GM21786 (cell line): ENCODE measurements around the gene DUSP9.

ENCODE experiments used
- ATAC-seq: cut with Tn5 transposase; IDR thresholded peaks from one replicate; pipeline ENCODE4 v1.9.1; 2021; ENCODE audit not compliant: unreplicated experiment

The DUSP9 gene

GRCh38 chrX:153647461-153648357 lies 706 bp downstream of the DUSP9 start:
- ATAC-seq = no peak

DNA sequence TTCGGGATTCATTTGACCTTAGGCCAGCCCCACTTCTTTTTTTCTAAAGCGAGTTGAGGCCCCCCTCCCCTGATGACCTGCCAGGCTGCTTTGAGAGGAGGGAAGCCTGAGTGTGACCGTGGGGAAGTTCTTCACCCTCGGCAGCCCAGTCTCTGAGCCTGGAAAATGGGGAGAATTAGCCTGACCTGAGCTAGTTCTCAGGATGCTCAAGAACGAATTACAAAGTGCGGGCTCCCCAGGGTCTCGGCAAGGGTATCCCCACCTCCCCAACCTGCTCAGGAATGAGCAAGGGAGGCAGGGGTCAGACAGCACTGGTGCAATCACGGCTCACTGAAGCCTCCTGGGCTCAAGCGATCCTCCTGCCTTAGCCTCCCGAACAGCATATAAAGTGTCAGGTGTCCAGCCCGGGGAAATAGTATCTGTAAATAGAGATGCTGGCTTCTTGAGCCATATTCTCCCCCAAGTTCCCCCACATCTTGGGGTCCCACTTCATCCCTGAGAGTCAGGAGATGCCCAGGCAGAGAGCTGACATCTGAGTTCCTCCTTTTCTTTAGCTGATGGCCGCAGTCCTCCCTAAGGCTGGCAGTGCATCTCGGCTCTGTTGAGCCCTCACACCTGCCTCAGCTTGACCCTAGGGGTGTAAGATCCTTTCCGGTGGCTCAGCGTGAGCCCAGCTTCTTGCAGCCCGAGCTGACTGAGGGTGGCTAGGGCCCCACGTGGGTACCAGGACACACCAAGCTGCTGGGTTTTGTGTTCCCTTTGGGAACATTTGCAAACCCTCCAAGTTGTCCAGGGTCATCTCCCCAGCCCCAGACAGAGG lies 1.6 kb downstream of the DUSP9 start:
- ATAC-seq = no peak

DNA sequence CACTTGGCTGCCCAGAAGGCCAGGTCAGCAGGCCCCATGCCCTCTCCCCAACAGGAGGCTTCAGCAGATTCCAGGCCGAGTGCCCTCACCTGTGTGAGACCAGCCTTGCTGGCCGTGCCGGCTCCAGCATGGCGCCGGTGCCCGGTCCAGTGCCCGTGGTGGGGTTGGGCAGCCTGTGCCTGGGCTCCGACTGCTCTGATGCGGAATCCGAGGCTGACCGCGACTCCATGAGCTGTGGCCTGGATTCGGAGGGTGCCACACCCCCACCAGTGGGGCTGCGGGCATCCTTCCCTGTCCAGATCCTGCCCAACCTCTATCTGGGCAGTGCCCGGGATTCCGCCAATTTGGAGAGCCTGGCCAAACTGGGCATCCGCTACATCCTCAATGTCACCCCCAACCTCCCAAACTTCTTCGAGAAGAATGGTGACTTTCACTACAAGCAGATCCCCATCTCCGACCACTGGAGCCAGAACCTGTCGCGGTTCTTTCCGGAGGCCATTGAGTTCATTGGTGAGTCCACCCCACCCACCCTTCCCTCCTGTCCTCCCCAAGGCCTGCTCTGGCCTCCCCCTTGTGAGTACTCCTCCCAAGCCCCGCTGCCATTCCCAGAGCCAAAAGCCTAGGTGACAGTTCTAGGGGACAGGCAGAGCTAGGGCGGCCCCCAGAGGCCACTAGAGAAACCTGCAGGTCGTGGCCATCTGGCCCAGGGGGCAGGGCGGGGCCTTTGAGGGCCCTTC lies 2.3 kb downstream of the DUSP9 start:
- ATAC-seq = no peak

DNA sequence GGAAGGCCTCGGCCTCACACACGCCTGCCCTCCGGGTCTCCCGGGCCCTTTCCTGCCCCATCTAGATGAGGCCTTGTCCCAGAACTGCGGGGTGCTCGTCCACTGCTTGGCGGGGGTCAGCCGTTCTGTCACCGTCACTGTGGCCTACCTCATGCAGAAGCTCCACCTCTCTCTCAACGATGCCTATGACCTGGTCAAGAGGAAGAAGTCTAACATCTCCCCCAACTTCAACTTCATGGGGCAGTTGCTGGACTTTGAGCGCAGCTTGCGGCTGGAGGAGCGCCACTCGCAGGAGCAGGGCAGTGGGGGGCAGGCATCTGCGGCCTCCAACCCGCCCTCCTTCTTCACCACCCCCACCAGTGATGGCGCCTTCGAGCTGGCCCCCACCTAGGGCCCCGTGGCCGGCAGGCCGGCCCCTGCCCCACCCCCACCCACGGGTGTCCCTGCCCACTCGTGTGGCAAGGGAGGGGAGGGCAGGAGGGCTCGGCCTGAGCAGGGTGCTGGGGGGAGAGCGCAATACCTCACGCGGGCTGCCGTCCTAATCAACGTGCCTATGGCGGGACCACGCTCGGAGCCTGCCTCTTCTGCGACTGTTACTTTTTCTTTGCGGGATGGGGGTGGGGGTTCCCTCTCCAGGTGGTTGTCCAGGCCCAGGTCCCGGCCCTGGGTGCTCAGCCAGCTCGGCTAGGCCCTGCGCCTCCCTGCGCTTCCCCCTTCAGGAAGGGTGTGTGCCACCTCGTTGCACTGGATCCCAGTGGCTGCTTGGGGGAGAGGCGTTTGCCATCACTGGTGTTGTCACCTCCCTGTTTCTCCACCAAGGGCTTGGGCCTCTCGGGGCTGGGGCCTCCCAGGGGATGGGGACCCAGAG lies 3.1 kb downstream of the DUSP9 start:
- ATAC-seq = no peak

DNA sequence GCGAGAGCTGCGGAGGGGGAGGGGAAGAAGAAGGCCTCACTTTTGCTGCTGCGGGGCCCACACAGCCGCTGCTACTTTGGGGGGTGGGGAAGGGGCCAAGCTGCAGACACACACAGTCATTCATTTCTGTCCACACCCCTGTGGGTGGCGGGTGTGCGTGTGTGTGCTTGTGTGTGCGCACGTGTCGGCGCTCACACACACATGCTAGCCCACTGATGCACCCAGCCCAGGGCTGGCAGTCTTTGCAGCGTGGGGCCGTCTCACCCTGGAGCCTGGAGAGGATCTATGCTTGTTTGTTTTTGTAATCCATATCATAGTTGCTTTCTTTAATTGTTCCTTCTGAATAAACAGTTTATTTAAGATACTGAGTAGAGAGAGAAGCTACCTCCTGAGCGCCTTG lies 4.0 kb downstream of the DUSP9 start:
- ATAC-seq = no peak

DNA sequence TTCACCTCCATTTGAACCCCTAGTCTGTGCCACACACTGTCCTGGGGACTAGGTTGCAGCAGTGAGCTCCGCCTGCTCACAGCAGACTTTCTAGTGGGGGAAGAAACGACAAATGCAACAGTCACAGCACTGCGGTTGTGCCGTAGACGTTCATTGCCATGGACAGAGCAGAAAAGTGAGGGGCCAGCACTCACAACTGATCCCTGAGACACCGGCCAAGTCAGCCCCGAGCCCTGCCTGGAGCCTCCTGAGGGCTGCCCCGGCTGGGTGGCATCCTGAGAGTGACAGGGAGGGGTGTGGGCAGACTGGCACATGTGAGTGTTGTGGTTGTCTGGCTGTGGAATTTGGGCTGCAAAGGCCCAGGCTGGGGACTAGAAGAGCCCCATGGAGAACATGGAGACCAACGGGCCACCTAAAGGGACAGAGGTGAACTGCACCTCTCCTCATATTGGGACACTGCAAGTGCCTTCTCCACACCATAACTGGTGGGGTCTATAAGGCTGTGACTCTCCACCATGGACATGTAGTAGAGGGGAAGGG lies 4.6 kb downstream of the DUSP9 start:
- ATAC-seq = no peak

DNA sequence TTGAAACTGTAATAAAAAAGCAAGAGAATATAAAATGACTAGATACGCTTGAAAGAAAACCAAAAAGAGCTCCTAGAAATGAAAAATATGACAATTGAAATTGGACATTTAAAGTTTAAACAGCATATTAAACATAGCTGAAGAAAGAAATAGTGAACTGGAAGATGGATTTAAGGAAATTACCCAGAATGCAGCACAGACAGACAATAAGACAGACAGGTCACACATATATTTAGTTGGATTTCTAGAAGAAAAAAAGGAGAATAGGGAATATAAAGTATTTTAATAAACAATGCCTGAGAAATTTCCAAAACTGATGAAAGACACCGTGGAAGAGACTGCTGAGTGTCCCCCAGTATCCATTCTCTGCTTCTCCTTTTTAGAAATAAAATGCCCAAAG lies 6.6 kb downstream of the DUSP9 start:
- no peak for ATAC-seq

- ATAC-seq = no peak
Observed at GRCh38 chrX:153657161-153657560, 10.2 kb downstream of the DUSP9 start.

DNA sequence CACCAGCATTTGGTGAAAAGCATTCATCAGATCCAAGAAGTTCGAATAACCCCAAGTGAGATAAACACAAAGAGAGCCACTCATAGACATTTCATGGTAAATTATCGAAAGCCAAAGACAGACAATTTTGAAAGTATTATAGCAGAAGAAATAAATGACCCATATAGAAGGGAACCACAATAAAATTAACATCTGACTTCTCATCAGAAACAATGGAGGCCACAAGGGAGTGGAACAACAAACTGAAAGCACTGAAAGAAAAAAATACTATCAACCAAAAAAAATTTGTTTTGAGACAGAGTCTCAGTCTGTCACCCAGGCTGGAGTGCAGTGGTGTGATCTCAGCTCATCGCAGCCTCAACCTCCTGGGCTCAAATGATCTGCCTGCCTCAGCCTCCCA lies 12.3 kb downstream of the DUSP9 start:
- ATAC-seq = no peak

- ATAC-seq = no peak
Observed at GRCh38 chrX:153662266-153662665, 15.3 kb downstream of the DUSP9 start.

- ATAC-seq = no peak
Observed at GRCh38 chrX:153665726-153666306, 18.8 kb downstream of the DUSP9 start.

DNA sequence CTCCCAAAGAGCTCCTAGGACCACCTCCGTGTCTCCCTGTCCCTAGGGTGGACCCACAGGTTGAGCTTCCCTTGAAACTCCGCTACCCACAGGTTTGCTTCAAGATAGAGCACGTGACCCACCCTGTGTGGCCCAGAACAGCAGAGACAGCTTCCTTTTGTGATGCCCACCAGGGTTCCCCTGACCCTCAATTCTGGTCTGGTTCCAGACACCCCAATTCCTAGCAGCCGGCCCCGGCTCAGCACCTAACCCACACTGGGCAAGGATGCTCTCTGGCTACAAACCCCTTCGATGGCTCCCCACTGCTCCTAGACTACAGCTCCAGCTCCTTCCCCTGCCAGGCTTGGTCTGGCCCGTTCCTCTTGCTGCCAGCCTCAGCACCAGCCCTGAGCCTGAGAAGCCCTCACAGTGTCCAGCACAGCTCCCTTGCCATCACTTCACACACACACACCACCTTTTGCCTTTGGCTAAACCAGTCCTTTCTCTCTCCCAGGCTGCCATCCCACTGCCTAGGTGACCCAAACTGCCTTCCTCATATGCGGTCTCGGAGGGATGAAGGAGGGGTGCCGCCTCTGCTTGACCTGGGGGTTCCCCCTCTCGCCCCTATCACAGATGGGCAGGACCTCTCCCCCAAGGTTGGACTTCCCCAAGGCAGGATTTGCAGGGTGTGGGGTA lies 20.4 kb downstream of the DUSP9 start:
- peak; percentile 15 for ATAC-seq

DNA sequence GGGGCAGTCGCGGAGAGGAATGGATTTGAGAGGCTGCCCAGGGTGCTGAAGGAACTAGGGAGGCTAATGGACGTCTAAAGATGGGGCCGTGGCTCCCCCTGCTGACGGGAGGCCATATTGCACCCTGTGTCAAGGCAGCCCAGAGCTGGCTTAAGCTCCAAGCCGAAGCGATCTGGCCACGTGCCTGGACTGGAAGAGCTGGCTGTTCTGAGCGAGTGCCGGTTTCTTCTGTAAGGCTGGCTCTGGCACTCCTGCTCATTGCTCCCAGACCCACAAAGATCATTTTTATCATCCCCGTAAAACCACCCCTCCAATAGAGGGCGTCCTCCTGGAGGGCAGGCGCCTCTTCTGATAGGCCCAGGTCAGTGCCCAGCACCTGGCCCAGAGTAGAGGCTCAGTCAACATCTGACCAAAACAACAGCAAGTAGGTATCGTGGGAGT lies 21.0 kb downstream of the DUSP9 start:
- peak; percentile 50 for ATAC-seq

DNA sequence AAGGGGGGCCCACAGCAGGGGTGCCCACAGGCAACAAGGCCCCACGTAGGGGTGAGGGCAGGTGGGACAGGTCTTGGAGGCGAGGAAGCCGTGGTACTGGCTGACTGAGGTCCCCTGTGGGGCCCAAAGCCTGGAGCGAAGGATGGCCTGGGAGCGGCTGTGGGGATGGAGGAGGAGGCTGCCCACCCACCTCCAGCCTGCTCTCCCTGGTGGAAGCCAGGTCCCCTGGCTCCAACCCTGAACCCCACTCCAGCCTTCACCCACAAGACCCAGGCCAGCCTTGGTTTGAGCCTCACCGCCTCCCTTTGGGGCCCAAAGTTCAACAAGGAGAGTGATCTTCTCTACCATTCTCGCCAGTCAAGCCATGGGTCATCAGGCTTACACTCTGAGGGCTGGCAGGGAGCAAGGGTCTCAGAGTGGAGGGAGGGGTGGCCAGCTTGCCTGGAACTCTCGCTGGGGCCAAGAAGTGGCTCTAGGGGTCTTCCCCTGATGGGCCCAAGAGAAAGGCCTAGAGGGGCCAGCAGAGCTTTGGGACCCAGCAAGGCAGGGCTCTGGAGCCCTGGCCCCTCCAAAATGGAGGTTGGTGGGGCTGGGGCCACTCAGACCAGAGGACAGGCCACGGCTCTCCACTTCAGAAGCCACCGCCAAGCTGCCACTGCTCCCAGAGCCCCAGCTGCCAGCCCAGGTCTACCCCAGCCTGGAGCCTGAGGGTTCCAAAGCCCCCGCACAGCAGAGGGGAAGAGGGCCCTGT lies 21.6 kb downstream of the DUSP9 start:
- ATAC-seq = peak; percentile 16

DNA sequence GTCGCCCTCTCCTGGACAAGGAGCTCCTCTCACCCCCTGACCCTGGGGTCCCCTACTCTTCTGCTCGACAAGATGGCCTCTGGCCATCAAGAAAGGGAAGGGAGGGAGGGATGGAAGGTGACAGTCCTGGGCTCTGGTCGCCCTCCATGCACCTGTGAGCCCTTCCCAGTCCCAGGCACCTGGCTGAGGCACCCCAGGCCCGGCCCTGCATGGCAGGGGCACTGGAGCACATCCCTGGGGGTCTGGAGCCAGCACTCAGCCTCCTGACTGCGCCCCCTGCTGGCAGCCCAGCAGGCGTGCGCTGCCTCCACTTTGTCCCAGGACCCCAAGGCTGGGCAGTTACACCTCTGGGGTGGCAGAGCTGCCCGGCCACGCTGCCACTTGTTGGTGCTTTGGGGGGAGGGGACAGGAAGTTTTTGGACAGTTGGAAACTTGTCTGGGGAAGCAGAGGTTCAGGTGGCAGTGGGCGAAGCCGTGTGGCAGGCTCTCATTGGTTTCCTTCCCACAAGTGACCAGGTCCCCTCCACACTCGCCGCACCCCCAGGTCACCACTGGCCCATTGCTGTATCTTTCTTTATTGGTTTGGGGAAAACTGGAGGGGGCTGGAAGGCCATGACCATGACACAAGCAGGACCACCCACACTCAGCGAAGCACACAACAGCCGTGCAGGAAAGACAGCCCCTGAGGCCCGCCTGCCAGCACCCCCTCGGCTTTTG lies 22.3 kb downstream of the DUSP9 start:
- ATAC-seq = peak; percentile 49

GRCh38 chrX:153669901-153670731 lies 23.1 kb downstream of the DUSP9 start:
- ATAC-seq = no peak
